SU-DHL-6 (cell line): Measurements from ENCODE around the gene C1orf185.
A peak's percentile ranks its signal among the peaks of the same experiment; 100 is the strongest.

Experiments used
- H2AFZ ChIP-seq: fragments of 200-600 bp; sonication (generic); 2 replicates; pipeline ENCODE4 v1.6.1; 2014; ENCODE audit warnings: low read depth, mild to moderate bottlenecking, moderate library complexity, mixed read lengths, antibody characterized with exemption, low read length; ENCODE audit not compliant: severe bottlenecking
- H3F3A ChIP-seq: fragments of 200-600 bp; shearing (Covaris generic); 2 replicates; pipeline ENCODE4 v1.6.0; 2016; ENCODE audit warnings: antibody characterized with exemption, mild to moderate bottlenecking; ENCODE audit not compliant: insufficient read depth
- H3K27ac ChIP-seq: fragments of 200-600 bp; sonication (generic); 2 replicates; pipeline ENCODE4 v1.5.1; 2016; ENCODE audit warnings: low read depth, mild to moderate bottlenecking, low read length, moderate library complexity, mixed read lengths
- H3K27me3 ChIP-seq: fragments of 200-600 bp; sonication (generic), shearing (Covaris generic); 2 replicates; pipeline ENCODE4 v1.6.0; 2014; ENCODE audit warnings: mild to moderate bottlenecking, low read length
- H3K36me3 ChIP-seq: fragments of 200-600 bp; sonication (generic); 2 replicates; pipeline ENCODE4 v1.6.1; 2014; ENCODE audit warnings: mild to moderate bottlenecking, low read length, mixed read lengths
- H3K4me2 ChIP-seq: fragments of 300-600, 200-600 bp; shearing (Covaris generic), sonication (generic); 2 replicates; pipeline ENCODE4 v1.6.0; 2014; ENCODE audit warnings: low read length, low read depth, mild to moderate bottlenecking; ENCODE audit not compliant: poor library complexity, severe bottlenecking
- H3K4me3 ChIP-seq: fragments of 200-600 bp; sonication (generic); 2 replicates; pipeline ENCODE4 v1.5.1; 2014; ENCODE audit warnings: antibody characterized with exemption, low read length, mild to moderate bottlenecking, mixed read lengths; ENCODE audit not compliant: insufficient read depth, poor library complexity, severe bottlenecking
- H3K79me2 ChIP-seq: fragments of 200-600 bp; sonication (generic); 2 replicates; pipeline ENCODE4 v1.6.1; 2014; ENCODE audit warnings: mild to moderate bottlenecking, low read length, moderate library complexity; ENCODE audit not compliant: insufficient read depth
- H3K9ac ChIP-seq: fragments of 200-600 bp; sonication (generic); 2 replicates; pipeline ENCODE4 v1.7.0; 2014; ENCODE audit warnings: mild to moderate bottlenecking, low read length
- H3K9me2 ChIP-seq: fragments of 200-600 bp; sonication (generic); replicated peaks from 2 replicates; pipeline ENCODE4 v1.6.1; 2014; ENCODE audit warnings: low read length; ENCODE audit not compliant: insufficient read depth
- H3K9me3 ChIP-seq: fragments of 200-600 bp; sonication (generic); 2 replicates; pipeline ENCODE4 v1.6.1; 2014; ENCODE audit warnings: low read length, mixed read lengths; ENCODE audit not compliant: insufficient read depth
- H4K20me1 ChIP-seq: fragments of 200-600 bp; sonication (generic); 2 replicates; pipeline ENCODE4 v1.6.1; 2014; ENCODE audit warnings: low read depth, mild to moderate bottlenecking, antibody characterized with exemption, low read length, moderate library complexity, mixed read lengths
- EZH2phosphoT487 ChIP-seq: fragments of 200-600 bp; sonication (generic), shearing (Covaris generic); conservative IDR thresholded peaks from 2 replicates; pipeline ENCODE4 v1.6.1; 2018; ENCODE audit warnings: mild to moderate bottlenecking, antibody characterized with exemption, low read length, moderate library complexity, mixed read lengths
- TF ChIP-seq, protein P1 (sequence below): fragments of 200-600 bp; sonication (generic); IDR thresholded peaks from one replicate; pipeline ENCODE4 v1.5.1; 2017; ENCODE audit warnings: antibody characterized with exemption, mild to moderate bottlenecking, low read length, moderate library complexity; ENCODE audit not compliant: insufficient read depth, poor library complexity, severe bottlenecking

The C1orf185 gene

DNA sequence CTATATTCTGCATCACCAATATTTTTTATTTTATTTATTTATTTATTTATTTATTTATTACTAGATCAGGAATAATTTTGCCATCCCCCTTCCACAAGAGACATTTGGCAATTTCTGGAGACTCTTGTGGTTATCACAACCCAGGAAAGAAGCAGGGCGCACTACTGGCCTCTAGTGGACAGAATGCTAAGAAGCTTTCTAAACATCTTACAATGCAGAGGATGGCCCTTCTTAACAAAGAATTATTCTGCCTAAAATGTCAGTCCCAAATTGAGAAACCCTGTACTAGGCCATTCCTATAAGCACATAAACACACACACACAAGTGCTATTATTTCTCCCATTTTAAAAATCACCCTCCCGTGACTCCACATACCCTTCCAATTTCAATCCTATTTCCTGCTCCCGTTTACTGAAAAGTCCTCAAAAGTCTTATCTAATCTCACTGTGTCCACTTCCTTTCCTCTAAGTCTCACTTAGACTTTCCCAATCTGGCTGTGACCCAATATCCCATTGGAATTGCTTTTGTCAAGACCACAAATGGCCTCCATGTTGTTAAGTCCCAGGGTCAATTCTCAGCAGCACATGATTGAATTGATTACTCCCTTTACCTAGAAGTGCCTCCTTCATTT lies 90.3 kb downstream of the C1orf185 start:
- no peaks in the 10 kb centered on the region for H3K27me3 ChIP-seq
- no peaks in the 10 kb centered on the region for H3K9me3 ChIP-seq
- H4K20me1 ChIP-seq: no peaks in the 10 kb centered on the region
- no peak overlapping the region for H3K4me3 ChIP-seq
- TF ChIP-seq, protein P1, sequence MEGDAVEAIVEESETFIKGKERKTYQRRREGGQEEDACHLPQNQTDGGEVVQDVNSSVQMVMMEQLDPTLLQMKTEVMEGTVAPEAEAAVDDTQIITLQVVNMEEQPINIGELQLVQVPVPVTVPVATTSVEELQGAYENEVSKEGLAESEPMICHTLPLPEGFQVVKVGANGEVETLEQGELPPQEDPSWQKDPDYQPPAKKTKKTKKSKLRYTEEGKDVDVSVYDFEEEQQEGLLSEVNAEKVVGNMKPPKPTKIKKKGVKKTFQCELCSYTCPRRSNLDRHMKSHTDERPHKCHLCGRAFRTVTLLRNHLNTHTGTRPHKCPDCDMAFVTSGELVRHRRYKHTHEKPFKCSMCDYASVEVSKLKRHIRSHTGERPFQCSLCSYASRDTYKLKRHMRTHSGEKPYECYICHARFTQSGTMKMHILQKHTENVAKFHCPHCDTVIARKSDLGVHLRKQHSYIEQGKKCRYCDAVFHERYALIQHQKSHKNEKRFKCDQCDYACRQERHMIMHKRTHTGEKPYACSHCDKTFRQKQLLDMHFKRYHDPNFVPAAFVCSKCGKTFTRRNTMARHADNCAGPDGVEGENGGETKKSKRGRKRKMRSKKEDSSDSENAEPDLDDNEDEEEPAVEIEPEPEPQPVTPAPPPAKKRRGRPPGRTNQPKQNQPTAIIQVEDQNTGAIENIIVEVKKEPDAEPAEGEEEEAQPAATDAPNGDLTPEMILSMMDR: peak; percentile 69
- TF ChIP-seq EZH2phosphoT487: no peak
- no peak overlapping the region for H3K4me2 ChIP-seq
- H3K79me2 ChIP-seq: no peaks in the 10 kb centered on the region
- H3K36me3 ChIP-seq: no peaks in the 10 kb centered on the region
- no peaks in the 10 kb centered on the region for H3F3A ChIP-seq
- H3K9ac ChIP-seq: no peak overlapping the region
- no peak overlapping the region for H3K27ac ChIP-seq
- H3K9me2 ChIP-seq: no peaks in the 10 kb centered on the region
- H2AFZ ChIP-seq: no peak overlapping the region

DNA sequence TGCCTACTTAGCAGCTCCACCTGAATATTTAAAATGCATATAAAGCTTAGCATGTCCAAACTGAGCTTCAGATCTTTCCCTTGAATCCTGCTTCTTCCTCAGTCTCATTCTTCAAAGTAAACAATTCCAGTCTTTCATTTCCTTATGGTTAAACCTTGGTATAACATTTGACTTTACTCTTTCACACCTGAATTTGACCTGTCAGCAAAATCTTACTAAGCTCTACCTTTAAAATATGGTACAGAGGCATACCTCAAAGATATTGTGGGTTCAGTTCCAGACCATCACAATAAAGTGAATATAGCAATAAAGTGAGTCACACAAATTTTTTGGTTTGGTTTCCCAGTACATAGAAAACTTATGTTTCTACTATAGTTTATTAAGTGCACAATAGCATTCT lies 91.5 kb downstream of the C1orf185 start:
- H3K9ac ChIP-seq: no peak overlapping the region
- no peak overlapping the region for H2AFZ ChIP-seq
- H3K79me2 ChIP-seq: no peaks in the 10 kb centered on the region
- H3K4me2 ChIP-seq: no peak overlapping the region
- no peak overlapping the region for H3K4me3 ChIP-seq
- TF ChIP-seq, protein P1: no peak
- no peak for TF ChIP-seq EZH2phosphoT487
- no peaks in the 10 kb centered on the region for H3K27me3 ChIP-seq
- no peaks in the 10 kb centered on the region for H3F3A ChIP-seq
- H3K9me3 ChIP-seq: no peaks in the 10 kb centered on the region
- no peaks in the 10 kb centered on the region for H3K36me3 ChIP-seq
- no peaks in the 10 kb centered on the region for H3K9me2 ChIP-seq
- H3K27ac ChIP-seq: no peak overlapping the region
- H4K20me1 ChIP-seq: no peaks in the 10 kb centered on the region
